Upper lobe of right lung (tissue), 1 donor: ENCODE results near the gene ENTPD6. TPM values are rescaled to one million over a fixed set of nuclear protein-coding genes. Genes with fewer than 3 reads are reported as not detected.

ENCODE experiments used
- ATAC-seq: fragments of 200-7000 bp; cut with Tn5 transposase; one replicate; pipeline ENCODE4 v1.9.1; 2020; ENCODE audit warnings: mild to moderate bottlenecking, moderate library complexity
- DNase-seq: peaks from one replicate; pipeline ENCODE4 v3.0.0-alpha.2; 2020
- H3K27ac ChIP-seq: fragments of 200-600 bp; one replicate; pipeline ENCODE4 v1.8.0; 2022
- H3K27me3 ChIP-seq: fragments of 200-600 bp; one replicate; pipeline ENCODE4 v1.8.0; 2022; ENCODE audit warnings: mild to moderate bottlenecking
- H3K36me3 ChIP-seq: fragments of 200-600 bp; one replicate; pipeline ENCODE4 v1.8.0; 2022
- H3K4me1 ChIP-seq: fragments of 200-600 bp; one replicate; pipeline ENCODE4 v1.8.0; 2022
- H3K4me3 ChIP-seq: fragments of 200-600 bp; one replicate; pipeline ENCODE4 v1.8.0; 2022; ENCODE audit warnings: mild to moderate bottlenecking
- H3K9me3 ChIP-seq: fragments of 200-600 bp; one replicate; pipeline ENCODE4 v1.8.0; 2022
- intact Hi-C: fragments of 100-400 bp; cut with DNase I; formaldehyde crosslinking; loops from one replicate; pipeline ENCODE4 v1.11.0; 2022
- total RNA-seq: library from RNA; stranded (reverse); fragmentation: NEBNext Ultra II Directional; extraction: Animal tissue kit (Norgen Biotek cat#: 25700); gene quantifications from one replicate; pipeline ENCODE4 v1.2.1, GENCODE V29; 2021
- TF ChIP-seq, protein P1 (sequence below): fragments of 200-600 bp; IDR thresholded peaks from one replicate; pipeline ENCODE4 v1.8.0; 2022; ENCODE audit warnings: antibody characterized with exemption
- donor health status: DM: no; HTN: yes; CAD: no; lungs with severe emphysema.

The ENTPD6 gene
- total RNA-seq, 1 donor from 2014 or later: 75.6 TPM

DNA sequence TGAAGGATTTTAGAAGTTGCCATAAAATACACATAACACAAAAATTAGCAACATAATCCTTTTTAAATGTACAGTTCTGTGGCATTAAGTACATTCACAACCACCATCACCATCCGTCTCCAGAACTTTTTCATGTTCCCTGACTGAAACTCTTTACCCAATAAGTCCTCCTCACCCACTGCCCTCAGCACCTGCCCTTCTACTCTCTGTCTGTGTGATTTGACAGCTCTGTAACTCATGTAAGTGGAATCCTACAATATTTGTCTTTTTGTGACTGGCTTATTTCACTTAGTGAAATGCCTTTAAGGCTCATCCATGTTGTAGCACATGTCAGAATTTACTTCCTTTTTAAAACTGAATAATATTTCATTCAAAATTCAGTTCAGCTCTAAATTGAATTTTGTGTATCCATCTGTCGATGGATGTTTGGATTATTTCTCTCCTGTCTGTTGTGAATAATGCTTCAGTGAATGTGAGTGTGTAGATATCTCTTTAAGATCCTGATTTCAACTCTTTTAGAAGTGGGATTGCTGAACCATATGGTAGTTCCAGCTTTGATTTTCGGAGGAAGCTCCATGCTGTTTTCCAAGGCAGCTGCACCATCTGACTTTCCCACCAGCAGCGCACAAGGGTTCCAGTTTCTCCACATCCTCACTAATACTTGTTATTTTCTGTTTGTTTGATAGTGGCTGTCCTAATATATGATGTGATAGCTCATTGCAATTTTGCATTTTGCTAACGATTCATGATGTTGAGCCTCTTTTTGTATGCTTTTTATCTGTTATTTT lies 4.2 kb downstream of the ENTPD6 start:
- no peak for DNase-seq

DNA sequence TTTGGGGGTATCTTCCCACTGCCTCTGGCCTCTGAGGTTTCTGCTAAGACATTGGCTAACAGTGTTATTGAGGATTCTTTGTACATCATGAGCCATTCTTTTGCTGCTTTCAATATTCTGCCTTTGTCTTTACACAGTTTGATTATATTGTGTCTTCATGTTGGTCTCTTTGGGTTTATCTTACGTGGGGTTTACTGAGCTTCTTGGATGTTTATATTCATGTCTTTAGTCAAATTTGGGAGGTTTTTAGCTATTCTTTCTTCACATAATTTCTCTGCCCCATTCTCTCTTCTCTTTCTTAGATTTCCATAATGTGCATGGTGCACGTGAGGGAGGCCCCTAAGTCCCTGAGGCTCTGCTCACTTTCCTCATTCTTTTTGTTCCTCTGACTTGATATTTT lies 7.6 kb downstream of the ENTPD6 start:
- Histone ChIP-seq H3K9me3 (no peaks in the 10 kb centered on the region), H3K36me3 (no peaks in the 10 kb centered on the region), H3K27me3 (no peaks in the 10 kb centered on the region), H3K4me1 (peaks cover 10% of the 10 kb centered on the region), H3K4me3 (no peak overlapping the region), H3K27ac (no peak overlapping the region)
- DNase-seq (no peak), ATAC-seq (no peak)
- intact Hi-C loops: no loop called here
- TF ChIP-seq, protein P1, sequence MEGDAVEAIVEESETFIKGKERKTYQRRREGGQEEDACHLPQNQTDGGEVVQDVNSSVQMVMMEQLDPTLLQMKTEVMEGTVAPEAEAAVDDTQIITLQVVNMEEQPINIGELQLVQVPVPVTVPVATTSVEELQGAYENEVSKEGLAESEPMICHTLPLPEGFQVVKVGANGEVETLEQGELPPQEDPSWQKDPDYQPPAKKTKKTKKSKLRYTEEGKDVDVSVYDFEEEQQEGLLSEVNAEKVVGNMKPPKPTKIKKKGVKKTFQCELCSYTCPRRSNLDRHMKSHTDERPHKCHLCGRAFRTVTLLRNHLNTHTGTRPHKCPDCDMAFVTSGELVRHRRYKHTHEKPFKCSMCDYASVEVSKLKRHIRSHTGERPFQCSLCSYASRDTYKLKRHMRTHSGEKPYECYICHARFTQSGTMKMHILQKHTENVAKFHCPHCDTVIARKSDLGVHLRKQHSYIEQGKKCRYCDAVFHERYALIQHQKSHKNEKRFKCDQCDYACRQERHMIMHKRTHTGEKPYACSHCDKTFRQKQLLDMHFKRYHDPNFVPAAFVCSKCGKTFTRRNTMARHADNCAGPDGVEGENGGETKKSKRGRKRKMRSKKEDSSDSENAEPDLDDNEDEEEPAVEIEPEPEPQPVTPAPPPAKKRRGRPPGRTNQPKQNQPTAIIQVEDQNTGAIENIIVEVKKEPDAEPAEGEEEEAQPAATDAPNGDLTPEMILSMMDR: no peak

More for the DNA sequence above, 4.2 kb downstream of the ENTPD6 start:
- Histone ChIP-seq H3K27ac (no peak overlapping the region), H3K9me3 (no peaks in the 10 kb centered on the region), H3K4me3 (no peak overlapping the region), H3K4me1 (peaks cover 19% of the 10 kb centered on the region), H3K36me3 (no peaks in the 10 kb centered on the region), H3K27me3 (no peaks in the 10 kb centered on the region)
- intact Hi-C loops: no loop called here
- TF ChIP-seq, protein P1: no peak
- no peak for ATAC-seq

DNA sequence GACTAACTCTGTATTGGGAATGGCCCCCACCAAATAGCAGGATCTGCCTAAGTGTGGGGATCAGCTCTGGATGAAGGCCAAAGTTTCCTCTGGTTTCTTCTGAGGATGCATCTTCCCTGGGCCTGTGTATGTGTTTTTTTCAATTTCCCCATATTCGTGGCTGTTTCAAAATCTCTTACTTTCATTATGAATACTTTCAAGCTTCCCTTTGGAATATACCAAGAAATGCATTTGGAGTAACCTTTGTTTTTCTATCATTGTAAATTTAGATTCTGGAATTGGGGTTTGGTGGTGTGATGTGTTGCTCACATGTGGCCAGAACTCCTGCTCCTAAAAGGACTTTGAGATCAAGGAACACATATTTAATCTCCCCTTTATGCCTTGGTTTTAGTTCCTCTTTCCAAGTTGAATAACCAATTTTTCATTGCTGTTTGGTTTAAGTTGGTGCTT lies 8.4 kb downstream of the ENTPD6 start:
- no peak for ATAC-seq
- no peak for DNase-seq
- intact Hi-C loops: no loop called here
- TF ChIP-seq, protein P1: no peak
- no peaks in the 10 kb centered on the region for H3K36me3 ChIP-seq
- peaks cover 10% of the 10 kb centered on the region for H3K4me1 ChIP-seq
- H3K27me3 ChIP-seq: no peaks in the 10 kb centered on the region
- H3K27ac ChIP-seq: no peak overlapping the region
- H3K9me3 ChIP-seq: no peaks in the 10 kb centered on the region
- H3K4me3 ChIP-seq: no peak overlapping the region

DNA sequence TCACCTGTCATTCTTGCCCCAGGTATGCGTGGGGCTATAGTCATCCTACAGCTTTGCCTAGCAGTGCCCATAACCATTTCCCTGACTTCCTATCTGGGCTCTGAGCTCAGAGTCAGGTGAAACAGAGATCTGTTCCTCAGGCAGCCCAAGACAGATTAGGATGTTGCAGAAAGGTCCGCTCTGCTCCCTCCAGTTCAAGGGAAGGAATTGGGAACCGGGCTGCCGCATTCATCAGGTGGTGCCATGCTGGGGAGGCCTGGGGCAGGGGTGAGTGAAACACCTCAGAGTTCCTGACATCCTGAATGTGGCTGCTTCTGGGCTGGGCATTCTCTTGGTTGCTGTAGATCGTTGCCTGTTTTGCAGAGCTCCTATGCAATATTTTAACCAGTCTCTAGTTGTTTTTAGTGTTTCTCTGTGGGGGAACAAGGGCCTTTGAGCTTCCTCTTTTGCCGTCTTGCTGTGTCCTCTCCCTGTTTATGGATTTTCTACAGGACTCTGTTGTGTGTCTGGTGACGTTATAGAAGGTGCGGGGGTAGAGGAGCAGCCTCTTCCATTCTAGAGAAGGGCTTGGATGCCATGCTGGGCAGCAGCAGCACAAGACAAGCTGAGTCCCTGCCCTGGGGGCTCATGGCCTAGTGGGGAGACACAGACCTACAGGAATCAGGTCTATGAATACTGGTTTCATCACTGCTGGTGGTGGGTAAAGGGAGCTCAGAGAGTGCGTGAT lies 9.2 kb downstream of the ENTPD6 start:
- TF ChIP-seq, protein P1: no peak
- Histone ChIP-seq H3K27me3 (no peaks in the 10 kb centered on the region), H3K4me1 (peaks cover 10% of the 10 kb centered on the region), H3K9me3 (no peaks in the 10 kb centered on the region), H3K27ac (peak overlapping the region; percentile 47), H3K36me3 (peaks cover 2% of the 10 kb centered on the region), H3K4me3 (no peak overlapping the region)
- peak; percentile 72 for ATAC-seq
- intact Hi-C loops: no loop called here
- DNase-seq: no peak

DNA sequence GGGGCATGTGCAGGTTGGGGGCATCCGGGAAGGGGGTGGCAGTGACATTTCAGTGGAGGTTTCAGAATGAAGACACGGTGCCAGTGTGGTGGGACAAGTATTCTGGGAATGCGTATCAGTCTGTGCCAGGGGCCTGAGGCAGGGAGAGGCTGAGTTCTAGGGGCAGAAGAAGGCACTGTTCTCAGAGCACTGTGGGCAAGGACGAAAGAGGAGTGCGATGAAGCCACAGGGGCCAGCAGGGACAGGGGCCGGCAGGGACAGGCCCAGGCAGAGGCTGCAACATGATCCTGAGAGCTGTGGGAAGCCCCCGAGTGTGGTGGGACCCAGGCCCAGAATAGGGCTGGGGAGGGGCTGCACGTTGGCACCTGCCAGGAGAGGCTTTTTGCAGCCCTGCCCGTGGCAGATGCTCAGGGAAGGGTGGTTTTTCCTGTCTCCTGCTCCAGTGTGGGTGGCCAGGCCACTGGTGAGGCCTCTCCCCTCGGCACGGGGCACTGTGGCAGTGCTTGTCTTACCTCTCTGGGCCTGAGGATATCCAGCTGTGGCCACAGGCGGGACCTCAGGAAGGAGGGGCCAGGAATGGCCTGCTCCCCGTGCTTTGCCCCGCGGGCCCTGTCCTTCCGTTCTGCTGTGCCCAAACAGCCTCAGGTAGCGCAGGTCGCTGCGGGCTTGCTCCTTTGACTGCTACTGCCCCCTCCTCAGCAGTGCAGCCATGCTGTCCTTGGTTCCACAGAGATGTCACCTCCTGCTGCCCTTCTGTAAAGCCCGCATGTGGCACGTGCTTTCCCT lies 10.0 kb downstream of the ENTPD6 start:
- DNase-seq (no peak), ATAC-seq (peak; percentile 9)
- TF ChIP-seq, protein P1: no peak
- Histone ChIP-seq H3K4me3 (no peak overlapping the region), H3K4me1 (peaks cover 10% of the 10 kb centered on the region), H3K36me3 (peaks cover 10% of the 10 kb centered on the region), H3K27ac (peak overlapping the region; percentile 47), H3K27me3 (no peaks in the 10 kb centered on the region), H3K9me3 (no peaks in the 10 kb centered on the region)
- intact Hi-C loops: no loop called here
